Measurements from ENCODE around the gene TEAD2. TPM values are rescaled to one million over a fixed set of nuclear protein-coding genes. Genes with fewer than 3 reads are reported as not detected.

TEAD2 gene
- total RNA-seq, 1 donor from 2014 or later, result 22.9 TPM

DNA sequence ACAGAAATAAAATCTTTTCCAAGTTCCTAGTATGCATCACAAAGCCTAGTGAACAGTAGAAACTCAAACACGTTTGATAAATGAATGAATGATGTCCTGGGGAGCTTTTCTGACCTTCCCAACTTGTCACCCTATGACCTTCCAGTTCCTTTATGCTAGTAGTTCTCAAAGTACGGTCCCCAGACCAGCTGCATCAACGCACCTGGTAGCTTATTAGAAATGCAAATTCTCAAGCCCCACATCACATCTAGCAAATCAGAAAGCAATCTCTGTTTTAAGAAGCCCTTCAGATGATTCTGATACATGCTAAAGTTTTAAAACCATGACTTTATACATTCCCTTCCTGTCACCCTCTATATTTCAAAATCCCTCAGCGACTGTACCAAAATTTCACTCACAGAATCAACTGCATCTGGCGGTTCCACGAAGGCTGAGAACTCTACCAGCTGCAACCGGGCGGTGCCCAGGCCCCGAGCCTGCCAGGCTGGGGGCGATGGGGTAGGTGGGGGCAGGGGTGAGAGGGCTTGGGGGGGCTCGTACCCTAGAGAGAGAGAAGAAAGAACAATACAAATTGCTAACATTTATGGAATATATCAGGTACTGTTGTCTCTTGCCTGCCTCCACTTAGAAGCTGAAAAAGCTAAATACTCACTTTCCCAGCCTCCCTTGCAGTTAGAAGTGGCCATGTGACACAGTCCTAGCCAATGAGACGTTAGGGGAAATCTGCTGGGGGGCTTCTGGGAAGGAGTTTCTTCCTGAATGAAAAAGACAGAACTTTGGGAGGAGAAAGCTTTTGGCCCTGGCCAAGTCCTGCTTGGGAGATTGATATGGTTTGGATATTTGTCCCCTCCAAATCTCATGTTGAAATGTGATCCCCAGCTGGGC, 13.7 kb downstream of the TEAD2 start:
- DNase-seq (ENCODE audit: low spot score), result no peak

DNA sequence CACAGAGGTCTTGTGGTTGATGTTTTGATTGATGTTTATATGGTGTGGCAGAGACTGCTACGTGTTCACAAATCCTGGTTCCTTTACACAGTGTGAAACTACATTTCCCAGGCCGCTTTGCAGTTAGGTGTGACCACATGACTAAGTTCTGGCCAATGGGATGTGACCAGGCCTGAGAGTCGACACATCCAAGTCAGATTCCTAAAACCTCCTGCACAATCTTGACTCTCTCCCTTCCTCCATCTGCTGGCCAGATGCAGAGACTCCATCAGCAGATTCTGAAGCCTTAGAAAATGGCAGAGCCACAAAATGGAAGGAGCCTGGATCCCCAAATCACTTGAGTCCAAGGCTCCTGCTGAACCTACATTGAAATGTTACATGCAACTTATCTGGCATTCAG, 14.4 kb downstream of the TEAD2 start:
- no peak for DNase-seq (ENCODE audit: low spot score)

DNA sequence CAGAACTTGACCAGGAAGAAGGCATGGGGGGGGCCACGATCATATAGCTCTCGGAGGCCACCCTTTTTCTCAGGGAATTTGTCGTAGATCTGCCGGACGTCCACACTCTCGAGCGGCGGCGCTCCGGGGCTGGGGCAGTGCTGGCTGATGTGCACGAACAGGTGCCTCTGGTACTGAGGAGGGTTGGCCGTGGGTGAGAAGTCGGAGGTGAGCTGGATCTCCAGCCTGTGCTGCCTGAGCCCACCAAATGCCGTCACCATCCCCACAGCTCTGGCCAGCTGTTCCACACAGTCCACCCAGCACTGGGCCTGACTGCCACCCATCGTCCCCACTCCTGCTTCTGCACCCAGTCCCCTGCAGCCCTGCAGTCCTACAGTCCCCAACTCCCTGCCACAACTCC, 15.0 kb downstream of the TEAD2 start:
- no peak for DNase-seq (ENCODE audit: low spot score)

DNA sequence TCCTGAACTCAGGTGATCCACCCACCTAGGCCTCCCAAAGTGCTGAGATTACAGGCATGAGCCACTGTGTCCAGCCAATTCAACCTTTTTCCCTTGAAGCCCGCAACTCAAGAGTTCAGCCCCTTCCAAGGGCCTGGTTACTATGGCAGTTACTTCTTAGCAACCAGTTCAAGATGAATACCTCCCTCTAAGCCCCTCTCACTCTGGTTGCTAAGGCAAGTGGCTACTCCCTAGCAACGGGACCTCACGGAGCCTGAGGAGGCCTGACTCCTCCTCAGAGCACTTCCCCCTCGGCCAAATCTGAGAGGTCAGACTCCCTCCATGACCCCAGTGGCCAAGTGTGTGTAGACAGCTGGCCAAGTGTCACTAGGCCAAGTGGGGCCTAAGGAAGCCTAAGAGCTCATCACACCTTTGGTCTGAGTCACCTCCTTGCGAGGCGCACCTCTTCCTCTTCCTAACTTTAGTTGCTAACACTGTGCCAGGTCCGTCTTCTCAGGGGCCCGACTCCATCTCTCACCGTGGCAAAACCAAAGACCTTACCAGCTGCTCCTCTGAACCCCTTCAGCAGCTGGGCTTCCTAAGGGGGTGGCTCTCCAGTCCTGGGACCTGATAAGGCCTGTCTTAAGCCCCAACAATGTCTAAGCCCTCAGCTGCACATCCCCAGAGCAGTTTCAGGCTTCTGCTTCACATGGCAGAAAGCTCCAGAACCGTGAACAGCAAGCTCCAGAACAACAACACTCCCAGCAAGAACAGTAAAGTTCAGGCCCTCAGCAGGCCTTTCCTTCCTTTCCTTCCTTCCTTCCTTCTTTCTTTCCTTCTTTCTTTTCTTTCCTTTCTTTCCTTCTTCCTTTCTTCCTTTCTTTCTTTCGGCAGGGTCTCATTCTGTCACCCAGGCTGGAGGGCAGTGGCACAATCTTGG, 17.5 kb downstream of the TEAD2 start:
- no peak for DNase-seq (ENCODE audit: low spot score)

DNA sequence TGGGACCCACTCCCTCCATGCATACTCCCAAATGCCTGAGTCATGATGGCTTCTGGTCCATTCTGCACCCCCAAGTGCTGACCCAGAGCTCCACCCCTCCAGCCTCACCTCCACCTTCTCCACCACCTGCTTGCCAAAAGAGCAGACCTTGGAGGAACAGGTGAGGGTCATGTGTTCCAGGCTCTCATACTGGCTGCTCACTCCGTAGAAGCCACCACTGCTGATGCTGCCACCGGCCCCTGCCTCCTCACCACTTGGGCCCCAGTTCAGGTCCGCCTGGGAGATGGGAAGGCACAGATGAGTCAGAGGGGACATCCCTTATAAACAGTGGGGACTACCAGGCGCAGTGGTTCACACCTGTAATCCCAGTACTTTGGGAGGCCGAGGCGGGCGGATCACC, 19.1 kb downstream of the TEAD2 start:
- no peak for DNase-seq (ENCODE audit: low spot score)

DNA sequence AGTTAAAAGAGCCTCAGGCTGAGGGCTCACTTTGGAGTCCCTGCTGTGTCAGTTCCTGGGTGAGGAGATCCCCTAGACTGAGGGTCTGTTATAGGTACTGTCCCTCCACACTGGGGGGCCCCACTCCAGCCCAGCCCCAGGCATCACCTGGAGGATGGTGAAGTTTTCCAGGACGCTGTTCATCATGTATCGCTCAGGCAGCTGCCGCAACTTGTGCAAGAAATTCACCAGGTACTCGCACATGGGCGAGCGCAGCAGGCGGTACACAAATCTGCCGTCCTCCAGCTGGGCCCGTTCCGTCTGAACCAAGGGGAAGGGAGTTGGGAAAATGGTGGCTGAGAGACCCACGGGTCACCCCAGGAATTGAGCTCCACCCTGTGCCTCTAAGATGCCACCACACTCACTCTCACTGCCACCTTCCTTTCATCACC, 19.9 kb downstream of the TEAD2 start:
- no peak for DNase-seq (ENCODE audit: low spot score)

DNA sequence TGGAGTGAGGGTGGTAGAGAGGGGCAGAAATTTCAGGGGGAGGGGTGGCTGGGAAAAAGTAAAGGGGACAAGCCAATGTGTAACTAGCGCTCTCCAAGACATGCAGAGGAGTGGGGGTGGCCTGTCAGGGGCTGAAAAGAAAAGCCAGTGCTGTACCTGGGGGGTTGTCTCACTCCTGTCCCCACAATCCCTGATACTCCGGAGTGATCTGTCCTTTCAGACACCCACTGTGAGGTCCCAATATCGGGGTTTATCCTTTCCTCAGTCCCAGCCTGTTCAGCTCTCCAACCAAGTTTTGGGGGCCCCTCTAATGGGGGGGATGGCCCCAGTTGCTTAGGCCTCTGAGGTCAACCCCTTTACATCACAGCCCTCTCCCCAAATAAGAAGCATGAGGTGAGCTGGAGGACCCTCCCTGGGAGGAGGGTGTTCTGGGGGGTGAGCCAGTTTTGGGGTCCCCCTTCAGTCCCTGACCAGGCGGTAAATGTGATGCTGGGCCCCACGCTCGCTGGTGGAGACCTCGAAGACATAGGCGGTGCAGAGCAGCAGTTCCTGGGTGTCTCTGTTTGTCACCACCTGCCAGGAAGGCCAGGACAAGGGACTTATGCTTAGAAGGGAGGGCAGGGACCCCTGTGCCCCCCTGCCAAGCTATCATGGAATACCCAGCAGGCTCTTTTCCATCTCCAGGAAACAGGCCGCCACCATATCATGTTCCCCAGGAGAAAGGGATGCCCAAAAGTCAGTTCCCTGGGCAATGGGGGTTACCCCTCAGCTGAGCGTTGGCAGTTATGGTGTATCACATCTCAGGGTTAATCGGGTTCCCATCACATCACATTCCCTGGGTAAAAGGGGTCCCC, 21.1 kb downstream of the TEAD2 start:
- DNase-seq (ENCODE audit: low spot score), result no peak

DNA sequence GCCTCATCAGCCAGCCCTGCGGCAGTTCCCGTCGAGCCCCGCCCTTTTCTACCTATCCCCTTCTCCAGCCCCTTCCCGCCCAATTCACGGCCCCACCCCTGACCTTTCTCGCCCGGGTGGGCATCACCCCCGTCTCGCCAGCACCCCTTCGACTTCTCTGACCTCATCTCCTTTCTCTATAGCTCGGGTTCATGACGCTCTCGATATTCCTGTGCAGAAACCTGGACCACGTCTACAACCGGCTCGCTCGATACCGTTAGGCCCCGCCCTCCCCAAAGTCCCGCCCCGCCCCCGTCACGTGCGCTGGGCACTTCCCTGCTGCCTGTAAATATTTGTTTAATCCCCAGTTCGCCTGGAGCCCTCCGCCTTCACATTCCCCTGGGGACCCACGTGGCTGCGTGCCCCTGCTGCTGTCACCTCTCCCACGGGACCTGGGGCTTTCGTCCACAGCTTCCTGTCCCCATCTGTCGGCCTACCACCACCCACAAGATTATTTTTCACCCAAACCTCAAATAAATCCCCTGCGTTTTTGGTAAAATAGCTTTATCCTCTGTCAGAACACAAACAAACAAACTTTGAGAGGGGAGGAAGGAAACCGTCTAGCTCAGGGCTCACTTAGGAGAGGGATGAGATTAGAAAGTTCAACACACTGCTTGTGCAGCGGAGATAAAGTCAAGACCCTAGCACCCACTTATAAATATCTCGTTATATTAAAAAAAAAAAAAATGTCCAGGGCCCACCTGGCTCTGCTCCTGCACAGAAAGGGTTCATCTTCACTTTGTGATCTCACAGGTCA, 21.9 kb downstream of the TEAD2 start:
- DNase-seq (ENCODE audit: low spot score), result peak; percentile 81

DNA sequence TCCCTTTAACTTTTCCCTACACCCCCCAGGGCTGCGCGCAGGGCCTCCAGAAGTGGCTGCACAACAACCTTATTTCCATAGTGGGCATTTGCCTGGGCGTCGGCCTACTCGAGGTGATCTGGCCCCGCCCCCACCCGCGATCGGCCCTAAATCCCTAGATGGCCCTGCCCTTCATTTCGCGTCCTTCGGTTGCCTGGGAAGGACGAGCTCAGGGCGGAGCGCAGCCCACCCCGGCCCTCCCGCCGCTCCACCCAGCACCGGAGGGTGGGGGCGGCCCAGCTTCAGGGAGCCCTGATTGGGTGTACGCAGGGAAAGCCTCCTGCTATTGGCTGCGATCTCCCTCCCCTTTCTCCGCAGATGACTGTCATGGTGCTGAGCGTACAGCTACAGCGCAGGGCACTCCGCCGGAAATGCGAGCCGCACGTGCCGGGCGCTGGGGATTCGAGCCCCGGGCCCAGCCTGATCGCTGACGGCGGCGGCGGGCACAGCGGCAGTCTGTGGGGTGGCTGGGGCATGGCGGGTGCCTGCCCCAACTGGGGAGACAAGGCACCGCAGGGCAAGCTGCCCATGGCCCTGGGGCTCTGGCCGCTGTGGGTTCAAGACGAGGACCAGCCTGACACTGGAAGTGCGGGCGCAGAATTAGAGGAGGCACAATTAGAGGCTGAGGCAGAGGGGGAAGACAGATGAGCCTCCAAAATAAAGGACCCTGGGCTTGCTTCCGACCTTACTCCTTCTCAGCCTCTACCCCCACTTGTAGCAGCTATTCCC, 22.7 kb downstream of the TEAD2 start:
- DNase-seq (ENCODE audit: low spot score), result peak; percentile 90

DNA sequence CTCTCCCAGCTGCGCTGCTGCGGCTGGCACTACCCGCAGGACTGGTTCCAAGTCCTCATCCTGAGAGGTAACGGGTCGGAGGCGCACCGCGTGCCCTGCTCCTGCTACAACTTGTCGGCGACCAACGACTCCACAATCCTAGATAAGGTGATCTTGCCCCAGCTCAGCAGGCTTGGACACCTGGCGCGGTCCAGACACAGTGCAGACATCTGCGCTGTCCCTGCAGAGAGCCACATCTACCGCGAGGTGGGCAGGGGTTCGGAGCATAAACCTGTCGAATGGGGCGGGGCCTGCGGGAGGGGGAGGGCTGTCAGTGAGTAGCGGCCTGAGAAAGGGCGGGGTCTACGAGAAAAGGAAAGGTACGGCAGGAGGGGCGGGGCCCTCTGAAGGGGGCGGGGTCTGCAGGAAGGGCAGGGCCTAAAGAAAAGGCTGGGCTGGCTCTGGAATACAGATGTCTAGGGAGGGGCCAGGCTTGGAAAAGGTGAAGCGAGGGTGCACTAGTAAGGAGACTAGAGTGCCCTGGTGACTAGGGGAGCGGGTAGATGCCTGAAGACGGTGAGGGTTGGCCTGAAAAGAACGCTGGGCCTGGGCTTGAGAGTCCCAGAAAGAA, 23.4 kb downstream of the TEAD2 start:
- DNase-seq (ENCODE audit: low spot score), result peak; percentile 90

DNA sequence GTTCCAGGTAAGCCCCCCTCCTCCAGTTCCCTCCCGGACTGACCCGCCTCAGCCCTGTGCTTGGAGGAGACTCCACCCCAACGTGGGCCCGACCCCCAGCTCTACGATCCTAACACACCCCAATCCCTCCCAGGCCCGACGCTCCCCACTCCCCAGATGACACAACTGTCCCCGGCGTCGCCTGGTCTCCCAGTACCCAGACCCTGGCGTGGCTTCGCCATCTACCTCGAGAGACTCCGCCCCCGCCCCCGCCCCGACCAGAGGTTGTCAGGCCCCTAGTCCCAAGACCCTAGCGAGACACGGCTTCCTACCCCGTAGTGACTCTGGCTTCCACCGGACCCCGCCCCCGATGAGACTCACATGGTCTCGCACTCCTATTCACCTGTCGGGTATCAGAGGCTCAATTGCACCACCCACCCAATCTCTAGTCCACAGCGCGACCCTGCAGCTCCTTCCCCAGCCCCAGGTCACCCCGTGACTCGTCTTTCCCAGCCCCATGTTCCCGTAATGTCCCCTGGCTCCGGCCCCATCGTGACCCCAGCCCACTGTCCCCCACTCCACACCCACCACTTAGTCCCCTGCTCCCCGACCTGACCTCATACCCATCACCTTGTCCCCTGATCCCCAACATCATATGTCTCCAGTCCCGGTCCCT, 24.1 kb downstream of the TEAD2 start:
- DNase-seq (ENCODE audit: low spot score), result no peak

DNA sequence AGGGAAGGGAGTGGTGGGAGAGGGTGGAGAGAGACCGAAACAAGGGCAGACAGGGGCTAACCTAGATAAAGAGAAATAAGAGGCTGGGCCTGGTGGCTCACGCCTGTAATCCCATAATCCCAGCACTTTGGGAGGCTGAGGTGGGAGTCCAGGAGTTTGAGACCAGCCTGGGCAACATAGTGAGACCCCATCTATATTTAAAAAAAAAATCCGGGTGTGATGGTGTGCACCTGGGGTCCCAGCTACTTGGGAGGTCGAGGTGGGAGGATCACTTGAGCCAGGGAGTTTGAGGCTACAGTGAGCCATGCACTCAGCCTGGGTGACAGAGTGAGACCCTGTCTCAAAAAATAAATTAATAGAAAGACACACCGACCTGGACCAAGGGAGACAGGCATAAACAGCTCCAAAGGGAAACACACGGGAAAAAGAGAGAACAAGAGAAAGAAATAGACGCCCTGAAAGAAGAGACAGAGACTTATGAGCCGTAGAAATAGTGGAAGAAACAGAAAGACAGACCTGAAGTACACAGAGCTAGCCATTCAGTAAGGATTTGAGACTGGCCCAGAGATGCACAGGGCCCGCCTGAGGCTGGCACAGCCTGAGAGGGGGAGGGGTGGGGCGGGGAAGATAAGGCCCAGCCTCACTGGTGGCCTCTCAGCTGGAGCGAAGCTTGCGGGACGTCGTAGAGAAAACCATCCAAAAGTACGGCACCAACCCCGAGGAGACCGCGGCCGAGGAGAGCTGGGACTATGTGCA, 24.8 kb downstream of the TEAD2 start:
- no peak for DNase-seq (ENCODE audit: low spot score)

DNA sequence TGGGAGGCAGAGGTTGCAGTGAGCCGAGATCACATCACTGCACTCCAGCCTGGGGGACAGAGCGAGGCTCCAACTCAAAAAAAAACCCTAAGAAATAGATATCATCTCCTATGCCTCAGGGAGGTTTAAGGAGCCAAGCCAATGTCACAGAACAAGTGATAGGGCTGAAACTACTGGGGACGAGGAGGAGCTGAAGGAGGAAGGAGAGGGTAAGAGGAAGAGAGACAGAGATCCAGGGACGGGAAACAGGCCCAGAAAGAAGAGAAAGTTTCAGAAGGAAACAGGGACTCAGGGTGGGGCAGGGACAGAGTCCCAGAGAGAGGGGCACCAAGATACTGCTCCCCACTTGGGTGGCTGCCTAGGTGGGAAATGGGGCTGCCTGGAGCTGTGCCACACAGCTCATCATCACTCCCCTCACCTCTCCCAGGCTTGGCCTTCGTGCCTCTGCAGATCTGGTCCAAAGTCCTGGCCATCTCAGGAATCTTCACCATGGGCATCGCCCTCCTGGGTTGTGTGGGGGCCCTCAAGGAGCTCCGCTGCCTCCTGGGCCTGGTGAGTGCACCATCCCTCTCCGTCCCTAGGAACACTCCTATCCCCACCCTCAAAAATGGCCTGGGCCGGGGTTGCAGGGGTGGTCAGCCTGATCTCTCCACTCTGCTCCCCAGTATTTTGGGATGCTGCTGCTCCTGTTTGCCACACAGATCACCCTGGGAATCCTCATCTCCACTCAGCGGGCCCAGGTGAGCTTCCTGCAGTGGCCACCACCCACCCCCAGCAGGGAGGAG, 25.5 kb downstream of the TEAD2 start:
- DNase-seq (ENCODE audit: low spot score), result no peak

DNA sequence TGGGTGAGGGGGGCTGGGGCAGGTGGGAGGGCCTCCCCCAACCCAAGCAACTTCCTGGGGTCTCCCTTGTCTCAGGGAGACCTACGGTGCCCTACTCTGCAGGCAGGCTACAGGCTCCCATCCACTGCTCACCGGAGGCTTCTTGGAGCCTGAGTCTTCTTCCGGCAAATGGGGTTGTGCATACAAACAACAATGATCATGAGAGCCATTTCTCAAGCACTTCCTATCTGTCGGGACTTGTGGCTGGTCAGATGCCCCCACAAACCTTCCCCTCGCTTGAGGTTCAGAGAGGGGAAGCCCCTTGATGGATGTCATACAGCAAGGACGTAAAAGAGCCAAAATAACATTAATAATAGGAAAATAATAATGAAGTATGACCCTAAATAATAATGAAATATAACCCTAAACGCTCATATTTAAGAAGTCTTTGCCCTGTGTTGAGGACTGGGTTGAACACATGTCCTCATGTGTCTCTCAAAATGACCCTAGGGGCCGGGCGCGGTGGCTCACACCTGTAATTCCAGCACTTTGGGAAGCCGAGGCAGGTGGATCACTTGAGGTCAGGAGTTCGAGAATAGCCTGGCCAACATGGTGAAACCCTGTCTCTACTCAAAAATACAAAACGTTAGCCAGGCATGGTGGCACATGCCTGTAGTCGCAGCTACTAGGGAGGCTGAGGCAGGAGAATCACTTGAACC, 26.3 kb downstream of the TEAD2 start:
- no peak for DNase-seq (ENCODE audit: low spot score)

DNA sequence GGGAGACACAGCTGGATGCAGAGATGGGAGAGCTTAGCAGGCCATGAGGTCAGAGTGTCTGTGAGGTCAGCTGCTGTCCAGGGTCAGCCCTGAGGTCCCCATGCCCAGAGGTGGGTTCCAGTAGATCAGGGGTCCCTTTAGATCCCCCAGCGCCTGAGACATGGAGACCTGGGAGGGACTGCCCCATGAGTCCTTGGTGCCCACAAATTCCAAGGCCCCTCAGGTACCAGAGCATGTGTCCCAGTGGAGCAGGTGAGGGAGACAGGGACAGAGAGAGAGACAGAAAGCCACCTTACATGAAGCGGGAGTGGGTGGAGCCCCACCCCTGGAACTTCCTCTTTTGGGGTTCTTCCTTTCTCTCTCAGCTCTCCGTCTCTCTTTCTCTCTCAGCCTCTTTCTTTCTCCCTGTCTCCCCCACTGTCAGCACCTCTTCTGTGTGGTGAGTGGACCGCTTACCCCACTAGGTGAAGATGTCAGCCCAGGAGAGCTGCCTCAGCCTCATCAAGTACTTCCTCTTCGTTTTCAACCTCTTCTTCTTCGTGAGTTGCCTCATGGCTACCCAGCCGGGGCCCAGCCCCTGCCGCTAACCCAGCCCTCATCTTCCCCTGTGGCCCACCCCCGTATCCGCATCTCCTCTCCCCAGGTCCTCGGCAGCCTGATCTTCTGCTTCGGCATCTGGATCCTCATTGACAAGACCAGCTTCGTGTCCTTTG, 27.0 kb downstream of the TEAD2 start, which contains the start of gene CD37:
TSS of gene CD37 (plus strand) at position 336 of the 713 bp plus-strand sequence. CDS start at position 471, 135 bp downstream.
- no peak for DNase-seq (ENCODE audit: low spot score)

DNA sequence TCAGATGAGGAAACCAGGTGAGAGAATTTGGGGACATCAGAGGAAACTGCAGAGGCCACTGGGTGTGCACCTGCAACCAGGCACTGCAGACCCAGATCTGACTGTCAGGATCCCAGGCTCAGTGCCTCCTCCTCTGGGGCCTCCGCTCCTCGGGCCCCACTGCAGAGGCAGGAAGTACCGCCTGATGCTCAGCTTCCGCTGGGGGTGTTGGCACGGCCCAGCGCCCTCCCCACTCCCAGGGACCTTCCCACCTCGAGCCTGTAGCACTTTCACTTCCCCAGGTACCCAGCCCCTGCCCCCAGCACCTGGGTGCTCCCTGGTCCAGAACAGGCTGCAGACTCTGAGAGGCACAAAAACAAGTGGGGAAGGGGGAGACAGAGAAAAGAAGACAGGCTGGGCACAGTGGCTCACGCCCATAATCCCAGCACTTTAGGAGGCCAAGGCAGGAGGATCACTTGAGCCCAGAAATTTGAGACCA, 28.4 kb downstream of the TEAD2 start:
- DNase-seq (ENCODE audit: low spot score), result no peak

All from ureter (tissue), 1 donor.